Endothelial cell of umbilical vein (primary cell): ENCODE measurements around the gene HEATR5B. TPM values are rescaled to one million over a fixed set of nuclear protein-coding genes. Genes with fewer than 3 reads are reported as not detected.

Experiments
- BruUV-seq: library from RNA; stranded (reverse); fragments of 400-500 nt; replicated peaks from 2 replicates; lab custom pipeline; 2021; lab: Mats Ljungman, UMichigan
- CTCF ChIA-PET: fragments of 300-600, 350-600 bp; sonication (Branson Sonifier 250); formaldehyde crosslinking; loops from one replicate; lab custom pipeline; 2021; ENCODE audit warnings: antibody characterized with exemption, inconsistent platforms; lab: Charles Lee
- POLR2A ChIA-PET: fragments of 300-600, 350-600 bp; sonication (Branson Sonifier 250); formaldehyde crosslinking; loops from one replicate; lab custom pipeline; 2021; ENCODE audit warnings: antibody characterized with exemption, inconsistent platforms; lab: Charles Lee
- DNase-seq: peaks from one replicate; pipeline ENCODE4 v3.0.0-alpha.2; 2011; ENCODE audit warnings: low read depth, low spot score
- FAIRE-seq: peaks from 2 replicates; lab custom pipeline; 2011; peaks lifted over from hg19 to GRCh38; lab: Jason Lieb, UNC
- H2AFZ ChIP-seq: 2 replicates; pipeline ENCODE4 v1.6.0; 2012; ENCODE audit warnings: low read depth, low read length, control low read depth, inconsistent platforms
- H3K27ac ChIP-seq: 2 replicates; pipeline ENCODE4 v1.5.1; 2011; ENCODE audit warnings: low read depth, mild to moderate bottlenecking, control low read depth, low read length, moderate library complexity; ENCODE audit not compliant: insufficient read depth
- H3K27me3 ChIP-seq, 2 experiments: 2 replicates each; pipeline versions ENCODE4 v1.6.0 to v1.6.1; 2011; ENCODE audit warnings: low read length in 2 of 2, mixed read lengths in 1 of 2; ENCODE audit not compliant: control insufficient read depth in 2 of 2, insufficient read depth in 2 of 2
- H3K36me3 ChIP-seq, 2 experiments: 2 replicates in 1 of 2; 3 replicates in 1 of 2; pipeline ENCODE4 v1.5.1; 2011; ENCODE audit warnings: low read length in 2 of 2, mild to moderate bottlenecking in 1 of 2, moderate library complexity in 1 of 2; ENCODE audit not compliant: control insufficient read depth in 2 of 2, insufficient read depth in 2 of 2; ENCODE audit errors: extremely low read depth in 1 of 2
- H3K4me1 ChIP-seq: 3 replicates; pipeline ENCODE4 v1.5.1; 2011; ENCODE audit warnings: mild to moderate bottlenecking, low read length; ENCODE audit not compliant: control insufficient read depth, insufficient read depth; ENCODE audit errors: extremely low read depth
- H3K4me2 ChIP-seq: 2 replicates; pipeline ENCODE4 v1.6.1; 2011; ENCODE audit warnings: low read length, control low read depth, mixed read lengths; ENCODE audit not compliant: insufficient read depth
- H3K4me3 ChIP-seq, 3 experiments: fragments of 200-600 bp in 1 of 3; sonication (generic), shearing (Covaris generic) in 1 of 3; replicated peaks in 1 of 3; 2 replicates each; pipeline ENCODE4 v1.5.1; 2011 to 2016; ENCODE audit warnings: control low read depth in 3 of 3, low read length in 3 of 3, mild to moderate bottlenecking in 2 of 3, inconsistent platforms in 1 of 3, low read depth in 1 of 3, moderate library complexity in 1 of 3; ENCODE audit not compliant: insufficient read depth in 1 of 3
- H3K79me2 ChIP-seq: 2 replicates; pipeline ENCODE4 v1.6.0; 2012; ENCODE audit warnings: low read length, inconsistent platforms; ENCODE audit not compliant: control insufficient read depth, insufficient read depth
- H3K9ac ChIP-seq: replicated peaks from 2 replicates; pipeline ENCODE3; 2011; ENCODE audit warnings: low read length, control low read depth; ENCODE audit not compliant: insufficient read depth; ENCODE audit errors: extremely low read depth
- H3K9me1 ChIP-seq: replicated peaks from 3 replicates; pipeline ENCODE4 v1.6.0; 2011; ENCODE audit warnings: mild to moderate bottlenecking, low read length; ENCODE audit not compliant: control insufficient read depth, insufficient read depth; ENCODE audit errors: extremely low read depth
- H3K9me3 ChIP-seq: replicated peaks from 2 replicates; pipeline ENCODE4 v1.5.1; 2012; ENCODE audit warnings: low read length, inconsistent platforms; ENCODE audit not compliant: control insufficient read depth, insufficient read depth
- H4K20me1 ChIP-seq: replicated peaks from 2 replicates; pipeline ENCODE3; 2011; ENCODE audit warnings: mild to moderate bottlenecking, low read length; ENCODE audit not compliant: control insufficient read depth, insufficient read depth; ENCODE audit errors: extremely low read depth
- CTCF ChIP-seq, 2 donors: IDR thresholded peaks; 1 replicate in 1 of 2; 2 replicates in 1 of 2; pipeline ENCODE4 v1.5.1; 2011; ENCODE audit warnings: low read length in 2 of 2, mild to moderate bottlenecking in 2 of 2, moderate library complexity in 2 of 2, control low read depth in 1 of 2, inconsistent platforms in 1 of 2, low read depth in 1 of 2; ENCODE audit not compliant: insufficient read depth in 1 of 2; ENCODE audit errors: extremely low read depth in 1 of 2
- EZH2 ChIP-seq: IDR thresholded peaks from 2 replicates; pipeline ENCODE4 v1.6.1; 2012; ENCODE audit warnings: borderline replicate concordance, low read depth, mild to moderate bottlenecking, moderate library complexity, low read length, inconsistent platforms; ENCODE audit not compliant: severe bottlenecking
- FOS ChIP-seq: IDR thresholded peaks from 2 replicates; pipeline ENCODE4 v1.6.1; 2011; ENCODE audit warnings: mild to moderate bottlenecking, low read length, moderate library complexity, borderline replicate concordance; ENCODE audit not compliant: insufficient read depth
- GATA2 ChIP-seq: IDR thresholded peaks from 2 replicates; pipeline ENCODE4 v1.7.0; 2011; ENCODE audit warnings: low read depth, mild to moderate bottlenecking, moderate library complexity, mixed read lengths, low read length; ENCODE audit not compliant: insufficient read length, insufficient read depth
- JUN ChIP-seq: IDR thresholded peaks from 2 replicates; pipeline ENCODE4 v1.6.1; 2011; ENCODE audit warnings: borderline replicate concordance, low read depth; ENCODE audit not compliant: insufficient read length, insufficient read depth
- MAX ChIP-seq: IDR thresholded peaks from 2 replicates; pipeline ENCODE4 v1.6.1; 2011; ENCODE audit not compliant: insufficient read depth, insufficient read length
- MYC ChIP-seq: IDR thresholded peaks from one replicate; pipeline ENCODE4 v1.6.1; 2011; ENCODE audit warnings: mild to moderate bottlenecking, low read depth, low read length
- POLR2A ChIP-seq: IDR thresholded peaks from 2 replicates; pipeline ENCODE4 v1.6.1; 2012; ENCODE audit warnings: low read depth, mild to moderate bottlenecking, control low read depth, low read length
- POLR2AphosphoS5 ChIP-seq: IDR thresholded peaks from 2 replicates; pipeline ENCODE4 v1.6.1; 2012; ENCODE audit warnings: low read depth, mild to moderate bottlenecking, control low read depth, low read length, moderate library complexity; ENCODE audit not compliant: insufficient read depth
- dilution Hi-C: fragments of 300-500 bp; cut with MboI; formaldehyde crosslinking; loops from one replicate; pipeline ENCODE4 v1.15.0; 2019; ENCODE audit warnings: low sequenced_read_pairs; ENCODE audit not compliant: extremely low pct_ligation_motif_present
- intact Hi-C: fragments of 100-400 bp; cut with micrococcal nuclease; formaldehyde crosslinking; loops from one replicate; pipeline ENCODE4 v1.10.0; 2022
- polyA plus RNA-seq, 4 experiments: library from polyadenylated mRNA; depleted of rRNA in 3 of 4; stranded (reverse) in 3 of 4; unstranded in 1 of 4; fragments of >200 nt; gene quantifications; 2 replicates each; pipeline versions ENCODE4 v1.2.1 to v1.2.3, GENCODE V29; 2011 to 2012; ENCODE audit warnings: missing spikeins in 1 of 4
- total RNA-seq: library from RNA; stranded (reverse); gene quantifications from 2 replicates; pipeline ENCODE4 v1.2.3, GENCODE V29; 2021

HEATR5B gene
- total and polyA plus RNA-seq, 2 donors (not counting 3 experiments of a cell fraction or from before 2014, with no cell fraction given), result 16.1 to 22.5 TPM

GRCh38 chr2:37104178-37104577 is 20.0 kb upstream of the HEATR5B start:
- Histone ChIP-seq H2AFZ (no peak overlapping the region), H3K27ac (peak overlapping the region; percentile 32), H3K36me3 (peaks cover 5 to 8% of the 10 kb centered on the region in 2 experiments), H3K9ac (no peak overlapping the region), H3K4me2 (no peak overlapping the region), H3K79me2 (no peaks in the 10 kb centered on the region), H4K20me1 (no peaks in the 10 kb centered on the region), H3K4me1 (peaks cover 15% of the 10 kb centered on the region), H3K27me3 (no peaks in the 10 kb centered on the region), H3K9me1 (no peaks in the 10 kb centered on the region), H3K9me3 (no peaks in the 10 kb centered on the region), H3K4me3 (no peak overlapping the region)
- no peak for TF ChIP-seq EZH2
- TF ChIP-seq FOS, result no peak
- no peak for TF ChIP-seq JUN
- TF ChIP-seq MYC, result no peak
- no peak for TF ChIP-seq POLR2AphosphoS5
- TF ChIP-seq GATA2, result no peak
- TF ChIP-seq CTCF (IDR thresholded peaks at IDR 0.05; ENCODE audit: extremely low read depth in 1 of 2, insufficient read depth in 1 of 2, low read depth in 1 of 2, low read length in 2 of 2), result no peak
- no peak for TF ChIP-seq POLR2A
- no peak for TF ChIP-seq MAX
- ChIA-PET POLR2A (no interaction called here), CTCF (interaction anchor here (1.1 kb wide), 1 partner anchor 773 kb away, joined by 3 read pairs; no protein-coding TSS in a partner anchor)
- no peak for DNase-seq
- intact Hi-C loops, result no loop called here
- BruUV-seq, result no TSS peak
- FAIRE-seq, result peak; percentile 4
- dilution Hi-C loops, result no loop called here
